Upper lobe of left lung (tissue), 4 donors: ENCODE results near the gene DHRS4L2.
"Not testable (repeated sequence)": the region's sequence is repeated elsewhere in the genome, so short reads cannot be mapped to it uniquely, and the experiment has no call there.

ENCODE experiments used
- EP300 ChIP-seq, 4 donors: sonication (generic); formaldehyde crosslinking; IDR thresholded peaks; one replicate each; pipeline ENCODE4 v1.5.1; 2017; ENCODE audit warnings: antibody characterized with exemption in 4 of 4, control low read depth in 2 of 4
- POLR2A ChIP-seq, 4 donors: fragments of 450-650 bp; IDR thresholded peaks; one replicate each; pipeline ENCODE4 v1.5.1; 2016 to 2017; ENCODE audit warnings: antibody characterized with exemption in 4 of 4, mild to moderate bottlenecking in 2 of 4
- POLR2AphosphoS5 ChIP-seq, 2 donors: sonication (generic); formaldehyde crosslinking; IDR thresholded peaks; one replicate each; pipeline ENCODE4 v1.5.1; 2017; ENCODE audit warnings: antibody characterized with exemption in 2 of 2
- TF ChIP-seq, protein P1 (sequence below), 6 experiments: fragments of 450-650 bp in 4 of 6; fragments of 200-600 bp in 2 of 6; sonication (generic) in 2 of 6; IDR thresholded peaks; one replicate each; pipeline ENCODE4 v1.5.1; 2016 to 2019; ENCODE audit warnings: antibody characterized with exemption in 6 of 6

DNA sequence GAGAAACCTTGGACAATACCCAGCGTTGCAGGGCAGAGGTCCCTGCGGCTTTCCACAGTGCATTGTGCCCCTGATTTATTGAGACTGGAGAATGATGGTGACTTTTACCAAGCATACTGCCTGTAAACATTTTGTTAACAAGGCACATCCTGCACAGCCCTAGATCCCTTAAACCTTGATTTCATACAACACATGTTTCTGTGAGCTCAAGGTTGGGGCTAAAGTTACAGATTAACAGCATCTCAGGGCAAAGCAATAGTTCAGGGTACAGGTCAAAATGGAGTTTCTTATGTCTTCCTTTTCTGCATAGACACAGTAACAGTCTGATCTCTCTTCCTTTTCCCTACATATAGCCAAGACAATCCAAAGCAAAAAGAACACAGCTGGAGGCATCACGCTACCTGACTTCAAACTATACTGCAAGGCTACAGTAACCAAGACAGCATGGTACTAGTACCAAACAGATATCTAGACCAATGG is 36.2 kb downstream of the DHRS4L2 start:
- TF ChIP-seq, protein P1, sequence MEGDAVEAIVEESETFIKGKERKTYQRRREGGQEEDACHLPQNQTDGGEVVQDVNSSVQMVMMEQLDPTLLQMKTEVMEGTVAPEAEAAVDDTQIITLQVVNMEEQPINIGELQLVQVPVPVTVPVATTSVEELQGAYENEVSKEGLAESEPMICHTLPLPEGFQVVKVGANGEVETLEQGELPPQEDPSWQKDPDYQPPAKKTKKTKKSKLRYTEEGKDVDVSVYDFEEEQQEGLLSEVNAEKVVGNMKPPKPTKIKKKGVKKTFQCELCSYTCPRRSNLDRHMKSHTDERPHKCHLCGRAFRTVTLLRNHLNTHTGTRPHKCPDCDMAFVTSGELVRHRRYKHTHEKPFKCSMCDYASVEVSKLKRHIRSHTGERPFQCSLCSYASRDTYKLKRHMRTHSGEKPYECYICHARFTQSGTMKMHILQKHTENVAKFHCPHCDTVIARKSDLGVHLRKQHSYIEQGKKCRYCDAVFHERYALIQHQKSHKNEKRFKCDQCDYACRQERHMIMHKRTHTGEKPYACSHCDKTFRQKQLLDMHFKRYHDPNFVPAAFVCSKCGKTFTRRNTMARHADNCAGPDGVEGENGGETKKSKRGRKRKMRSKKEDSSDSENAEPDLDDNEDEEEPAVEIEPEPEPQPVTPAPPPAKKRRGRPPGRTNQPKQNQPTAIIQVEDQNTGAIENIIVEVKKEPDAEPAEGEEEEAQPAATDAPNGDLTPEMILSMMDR (IDR thresholded peaks at IDR 0.05), result not testable (repeated sequence)
- TF ChIP-seq POLR2A, POLR2AphosphoS5, EP300 (IDR thresholded peaks at IDR 0.05): not testable (repeated sequence)
